Activated naive CD8-positive, alpha-beta T cell (primary cell): Measurements from ENCODE around the gene NAIF1.

Experiments
- H3K27ac Mint-ChIP-seq: one replicate; pipeline ENCODE4 v1.8.0; 2021; ENCODE audit warnings: mixed read lengths
- H3K27me3 Mint-ChIP-seq: one replicate; pipeline ENCODE4 v1.8.0; 2021; ENCODE audit warnings: mixed read lengths
- H3K36me3 Mint-ChIP-seq: one replicate; pipeline ENCODE4 v1.8.0; 2021; ENCODE audit warnings: mixed read lengths
- H3K4me1 Mint-ChIP-seq: one replicate; pipeline ENCODE4 v1.8.0; 2021; ENCODE audit warnings: low read depth, mixed read lengths
- H3K4me3 Mint-ChIP-seq: one replicate; pipeline ENCODE4 v1.8.0; 2021; ENCODE audit warnings: mild to moderate bottlenecking, mixed read lengths
- H3K9me3 Mint-ChIP-seq: one replicate; pipeline ENCODE4 v1.8.0; 2021; ENCODE audit warnings: low read depth, mixed read lengths

Gene NAIF1

DNA sequence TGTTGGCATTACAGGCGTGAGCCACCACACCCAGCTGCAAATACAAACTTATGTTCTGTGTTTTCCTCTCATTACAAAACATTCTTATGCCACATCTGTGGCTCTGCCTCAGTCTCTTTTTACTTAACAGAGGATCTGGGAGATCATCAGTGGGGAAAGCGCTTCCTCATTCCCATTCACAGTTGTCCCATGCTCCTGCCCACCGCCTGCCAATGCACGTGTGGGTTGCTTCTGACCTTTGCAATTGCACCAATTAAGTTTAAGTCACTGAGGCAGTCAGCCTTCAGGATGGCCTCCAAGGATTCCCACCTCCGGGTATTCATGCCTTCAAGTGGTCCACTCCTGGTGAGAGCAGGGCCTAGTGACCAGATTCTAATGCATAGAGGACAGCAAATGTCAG lies 51.4 kb downstream of the NAIF1 start:
- H3K9me3 Mint-ChIP-seq: no peaks in the 10 kb centered on the region
- no peaks in the 10 kb centered on the region for H3K36me3 Mint-ChIP-seq
- peaks cover 32% of the 10 kb centered on the region for H3K4me1 Mint-ChIP-seq
- H3K27ac Mint-ChIP-seq: no peak overlapping the region
- no peak overlapping the region for H3K4me3 Mint-ChIP-seq
- H3K27me3 Mint-ChIP-seq: no peaks in the 10 kb centered on the region
